Measurements from ENCODE around the gene NLE1.

NLE1 gene

DNA sequence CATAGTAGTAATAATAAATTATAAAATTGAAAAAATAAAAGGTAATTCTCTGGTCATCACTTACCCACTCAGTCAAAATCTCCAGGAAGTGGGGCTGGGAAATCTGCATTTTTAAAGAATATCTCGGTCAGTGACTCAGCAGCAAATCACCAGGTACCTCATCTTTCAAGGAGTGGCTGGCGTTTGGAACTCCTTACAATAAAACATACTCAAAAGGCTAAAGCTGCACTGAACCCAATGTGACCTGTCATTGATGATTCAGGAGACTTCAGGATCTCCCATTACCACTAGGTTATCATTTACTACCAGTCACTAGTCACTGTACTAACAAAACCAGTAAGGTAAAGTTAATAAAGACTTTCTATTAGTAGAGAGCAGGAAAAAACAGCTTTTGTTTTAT, 57.1 kb downstream of the NLE1 start:
- DNase-seq, result no peak

GRCh38 chr17:35083071-35083470, 59.0 kb downstream of the NLE1 start:
- no peak for DNase-seq

GRCh38 chr17:35082073-35082657, 59.9 kb downstream of the NLE1 start:
- DNase-seq, result no peak

DNA sequence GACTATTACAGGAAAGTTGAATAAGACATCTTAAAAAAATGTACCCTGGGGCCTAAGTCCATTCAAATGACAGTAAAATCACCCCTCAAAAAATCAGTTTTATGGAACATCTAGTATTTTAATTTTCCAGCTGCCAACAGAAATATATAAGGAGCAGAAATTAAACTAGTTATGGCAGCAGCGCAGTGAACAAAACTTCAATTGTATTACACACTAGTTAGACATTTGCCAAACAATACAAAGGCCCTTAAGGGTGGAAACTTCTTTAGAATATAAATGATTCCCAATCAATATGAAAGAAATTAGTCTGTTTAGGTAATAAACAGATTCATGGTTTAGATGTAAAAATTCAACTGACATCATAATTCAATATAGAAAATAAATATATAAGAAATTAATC, 60.5 kb downstream of the NLE1 start:
- no peak for DNase-seq

DNA sequence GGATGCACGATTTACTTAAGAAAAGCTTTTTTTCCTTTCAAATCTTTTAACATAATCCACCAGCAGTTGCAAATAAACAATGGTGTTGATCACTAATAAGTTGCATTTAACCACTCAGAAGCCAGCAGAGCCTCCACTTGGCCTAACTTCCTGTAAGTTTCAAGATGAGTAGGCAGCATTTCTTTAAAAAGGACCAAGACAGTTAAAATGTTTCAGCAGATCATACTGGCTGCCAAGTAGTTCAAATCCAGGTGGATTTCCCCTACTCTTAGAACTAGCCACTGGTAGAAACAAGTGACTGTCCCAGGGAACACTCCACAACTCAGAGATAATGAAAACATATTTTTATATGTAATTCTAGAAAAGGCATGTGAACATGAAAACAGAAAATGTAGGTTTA, 61.6 kb downstream of the NLE1 start:
- DNase-seq, result peak; percentile 36

- no peak for DNase-seq
Measured at GRCh38 chr17:35079547-35080423, 62.3 kb downstream of the NLE1 start.

Data from MV-4-11 (cell line).